GM12892 (cell line): Measurements from ENCODE around the gene CIAO2B.

Experiments used
- POLR2A ChIP-seq: IDR thresholded peaks from 2 replicates; pipeline ENCODE4 v1.6.1; 2011; ENCODE audit warnings: low read depth, low read length, control low read depth
- POLR2AphosphoS5 ChIP-seq: IDR thresholded peaks from 2 replicates; pipeline ENCODE4 v1.6.1; 2011; ENCODE audit warnings: low read depth, low read length, control low read depth
- TAF1 ChIP-seq: IDR thresholded peaks from 2 replicates; pipeline ENCODE4 v1.6.1; 2011; ENCODE audit warnings: low read depth, mild to moderate bottlenecking, control low read depth, low read length, borderline replicate concordance

DNA sequence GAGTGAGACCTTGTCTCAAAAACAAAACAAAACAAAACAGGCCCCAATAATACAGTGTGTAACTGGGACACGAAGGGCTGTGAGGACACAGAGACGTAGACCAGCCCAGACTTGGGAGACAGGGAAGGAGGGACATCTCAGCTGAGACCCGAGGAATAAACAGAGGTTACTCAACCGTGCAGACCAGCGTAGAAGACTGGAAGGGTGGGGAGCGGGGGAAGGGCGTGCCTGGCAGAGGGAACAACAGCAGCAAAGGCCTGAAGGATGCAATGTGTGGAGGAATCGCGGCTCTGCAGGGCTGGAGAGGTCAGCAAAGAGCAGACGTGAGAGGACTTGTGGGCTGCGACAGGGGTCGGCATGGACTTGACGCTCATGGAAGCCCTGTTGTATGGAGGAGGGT lies 42.5 kb upstream of the CIAO2B start:
- TF ChIP-seq POLR2AphosphoS5 (no peak), POLR2A (no peak), TAF1 (no peak)
